Endothelial cell of umbilical vein (primary cell): ENCODE data around the gene ZBTB39. TPM values are rescaled to one million over a fixed set of nuclear protein-coding genes. Genes with fewer than 3 reads are reported as not detected.

Experiments used
- BruUV-seq: library from RNA; stranded (reverse); fragments of 400-500 nt; replicated peaks from 2 replicates; lab custom pipeline; 2021; lab: Mats Ljungman, UMichigan
- CTCF ChIA-PET: fragments of 300-600, 350-600 bp; sonication (Branson Sonifier 250); formaldehyde crosslinking; loops from one replicate; lab custom pipeline; 2021; ENCODE audit warnings: antibody characterized with exemption, inconsistent platforms; lab: Charles Lee
- POLR2A ChIA-PET: fragments of 300-600, 350-600 bp; sonication (Branson Sonifier 250); formaldehyde crosslinking; loops from one replicate; lab custom pipeline; 2021; ENCODE audit warnings: antibody characterized with exemption, inconsistent platforms; lab: Charles Lee
- DNase-seq: peaks from one replicate; pipeline ENCODE4 v3.0.0-alpha.2; 2011; ENCODE audit warnings: low read depth, low spot score
- FAIRE-seq: peaks from 2 replicates; lab custom pipeline; 2011; peaks lifted over from hg19 to GRCh38; lab: Jason Lieb, UNC
- H2AFZ ChIP-seq: 2 replicates; pipeline ENCODE4 v1.6.0; 2012; ENCODE audit warnings: low read depth, low read length, control low read depth, inconsistent platforms
- H3K27ac ChIP-seq: 2 replicates; pipeline ENCODE4 v1.5.1; 2011; ENCODE audit warnings: low read depth, mild to moderate bottlenecking, control low read depth, low read length, moderate library complexity; ENCODE audit not compliant: insufficient read depth
- H3K27me3 ChIP-seq, 2 experiments: 2 replicates each; pipeline versions ENCODE4 v1.6.0 to v1.6.1; 2011; ENCODE audit warnings: low read length in 2 of 2, mixed read lengths in 1 of 2; ENCODE audit not compliant: control insufficient read depth in 2 of 2, insufficient read depth in 2 of 2
- H3K36me3 ChIP-seq, 2 experiments: 2 replicates in 1 of 2; 3 replicates in 1 of 2; pipeline ENCODE4 v1.5.1; 2011; ENCODE audit warnings: low read length in 2 of 2, mild to moderate bottlenecking in 1 of 2, moderate library complexity in 1 of 2; ENCODE audit not compliant: control insufficient read depth in 2 of 2, insufficient read depth in 2 of 2; ENCODE audit errors: extremely low read depth in 1 of 2
- H3K4me1 ChIP-seq: 3 replicates; pipeline ENCODE4 v1.5.1; 2011; ENCODE audit warnings: mild to moderate bottlenecking, low read length; ENCODE audit not compliant: control insufficient read depth, insufficient read depth; ENCODE audit errors: extremely low read depth
- H3K4me2 ChIP-seq: 2 replicates; pipeline ENCODE4 v1.6.1; 2011; ENCODE audit warnings: low read length, control low read depth, mixed read lengths; ENCODE audit not compliant: insufficient read depth
- H3K4me3 ChIP-seq, 3 experiments: fragments of 200-600 bp in 1 of 3; sonication (generic), shearing (Covaris generic) in 1 of 3; replicated peaks in 1 of 3; 2 replicates each; pipeline ENCODE4 v1.5.1; 2011 to 2016; ENCODE audit warnings: control low read depth in 3 of 3, low read length in 3 of 3, mild to moderate bottlenecking in 2 of 3, inconsistent platforms in 1 of 3, low read depth in 1 of 3, moderate library complexity in 1 of 3; ENCODE audit not compliant: insufficient read depth in 1 of 3
- H3K79me2 ChIP-seq: 2 replicates; pipeline ENCODE4 v1.6.0; 2012; ENCODE audit warnings: low read length, inconsistent platforms; ENCODE audit not compliant: control insufficient read depth, insufficient read depth
- H3K9ac ChIP-seq: replicated peaks from 2 replicates; pipeline ENCODE3; 2011; ENCODE audit warnings: low read length, control low read depth; ENCODE audit not compliant: insufficient read depth; ENCODE audit errors: extremely low read depth
- H3K9me1 ChIP-seq: replicated peaks from 3 replicates; pipeline ENCODE4 v1.6.0; 2011; ENCODE audit warnings: mild to moderate bottlenecking, low read length; ENCODE audit not compliant: control insufficient read depth, insufficient read depth; ENCODE audit errors: extremely low read depth
- H3K9me3 ChIP-seq: replicated peaks from 2 replicates; pipeline ENCODE4 v1.5.1; 2012; ENCODE audit warnings: low read length, inconsistent platforms; ENCODE audit not compliant: control insufficient read depth, insufficient read depth
- H4K20me1 ChIP-seq: replicated peaks from 2 replicates; pipeline ENCODE3; 2011; ENCODE audit warnings: mild to moderate bottlenecking, low read length; ENCODE audit not compliant: control insufficient read depth, insufficient read depth; ENCODE audit errors: extremely low read depth
- CTCF ChIP-seq, 2 donors: IDR thresholded peaks; 1 replicate in 1 of 2; 2 replicates in 1 of 2; pipeline ENCODE4 v1.5.1; 2011; ENCODE audit warnings: low read length in 2 of 2, mild to moderate bottlenecking in 2 of 2, moderate library complexity in 2 of 2, control low read depth in 1 of 2, inconsistent platforms in 1 of 2, low read depth in 1 of 2; ENCODE audit not compliant: insufficient read depth in 1 of 2; ENCODE audit errors: extremely low read depth in 1 of 2
- EZH2 ChIP-seq: IDR thresholded peaks from 2 replicates; pipeline ENCODE4 v1.6.1; 2012; ENCODE audit warnings: borderline replicate concordance, low read depth, mild to moderate bottlenecking, moderate library complexity, low read length, inconsistent platforms; ENCODE audit not compliant: severe bottlenecking
- FOS ChIP-seq: IDR thresholded peaks from 2 replicates; pipeline ENCODE4 v1.6.1; 2011; ENCODE audit warnings: mild to moderate bottlenecking, low read length, moderate library complexity, borderline replicate concordance; ENCODE audit not compliant: insufficient read depth
- GATA2 ChIP-seq: IDR thresholded peaks from 2 replicates; pipeline ENCODE4 v1.7.0; 2011; ENCODE audit warnings: low read depth, mild to moderate bottlenecking, moderate library complexity, mixed read lengths, low read length; ENCODE audit not compliant: insufficient read length, insufficient read depth
- JUN ChIP-seq: IDR thresholded peaks from 2 replicates; pipeline ENCODE4 v1.6.1; 2011; ENCODE audit warnings: borderline replicate concordance, low read depth; ENCODE audit not compliant: insufficient read length, insufficient read depth
- MAX ChIP-seq: IDR thresholded peaks from 2 replicates; pipeline ENCODE4 v1.6.1; 2011; ENCODE audit not compliant: insufficient read depth, insufficient read length
- MYC ChIP-seq: IDR thresholded peaks from one replicate; pipeline ENCODE4 v1.6.1; 2011; ENCODE audit warnings: mild to moderate bottlenecking, low read depth, low read length
- POLR2A ChIP-seq: IDR thresholded peaks from 2 replicates; pipeline ENCODE4 v1.6.1; 2012; ENCODE audit warnings: low read depth, mild to moderate bottlenecking, control low read depth, low read length
- POLR2AphosphoS5 ChIP-seq: IDR thresholded peaks from 2 replicates; pipeline ENCODE4 v1.6.1; 2012; ENCODE audit warnings: low read depth, mild to moderate bottlenecking, control low read depth, low read length, moderate library complexity; ENCODE audit not compliant: insufficient read depth
- dilution Hi-C: fragments of 300-500 bp; cut with MboI; formaldehyde crosslinking; loops from one replicate; pipeline ENCODE4 v1.15.0; 2019; ENCODE audit warnings: low sequenced_read_pairs; ENCODE audit not compliant: extremely low pct_ligation_motif_present
- intact Hi-C: fragments of 100-400 bp; cut with micrococcal nuclease; formaldehyde crosslinking; loops from one replicate; pipeline ENCODE4 v1.10.0; 2022
- polyA plus RNA-seq, 4 experiments: library from polyadenylated mRNA; depleted of rRNA in 3 of 4; stranded (reverse) in 3 of 4; unstranded in 1 of 4; fragments of >200 nt; gene quantifications; 2 replicates each; pipeline versions ENCODE4 v1.2.1 to v1.2.3, GENCODE V29; 2011 to 2012; ENCODE audit warnings: missing spikeins in 1 of 4
- total RNA-seq: library from RNA; stranded (reverse); gene quantifications from 2 replicates; pipeline ENCODE4 v1.2.3, GENCODE V29; 2021

Gene ZBTB39
- total and polyA plus RNA-seq, 2 donors (not counting 3 experiments of a cell fraction or from before 2014, with no cell fraction given): 5.9 to 8.5 TPM

GRCh38 chr12:57031789-57032188, 25.4 kb upstream of the ZBTB39 start:
- dilution Hi-C loops: no loop called here
- CTCF ChIA-PET: interaction anchor here (0.9 to 2.4 kb wide), 6 partner anchors 9 to 30 kb away, joined by 3 to 7 read pairs (median 4); partner anchors contain the start of genes MYO1A and TAC3
- BruUV-seq: no TSS peak

More at GRCh38 chr12:57031789-57032188, 25.4 kb upstream of the ZBTB39 start:
- Histone ChIP-seq H3K9me3 (no peaks in the 10 kb centered on the region), H3K27ac (no peak overlapping the region), H3K4me1 (no peaks in the 10 kb centered on the region), H3K4me3 (no peak overlapping the region), H3K79me2 (no peaks in the 10 kb centered on the region), H2AFZ (no peak overlapping the region), H4K20me1 (no peaks in the 10 kb centered on the region), H3K36me3 (no peaks in the 10 kb centered on the region), H3K27me3 (peaks cover 14 to 20% of the 10 kb centered on the region in 2 experiments), H3K9ac (no peak overlapping the region), H3K9me1 (no peaks in the 10 kb centered on the region), H3K4me2 (no peak overlapping the region)
- TF ChIP-seq CTCF (IDR thresholded peaks at IDR 0.05; ENCODE audit: extremely low read depth in 1 of 2, insufficient read depth in 1 of 2, low read depth in 1 of 2, low read length in 2 of 2) (no peak), MYC (no peak), FOS (no peak), EZH2 (no peak), JUN (no peak), POLR2A (no peak), POLR2AphosphoS5 (no peak), MAX (no peak), GATA2 (no peak)
- intact Hi-C loops: no loop called here
- FAIRE-seq (peak; percentile 31), DNase-seq (no peak)
- POLR2A ChIA-PET: no interaction called here
